Measurements from ENCODE around the gene FOXP1.
A peak's percentile ranks its signal among the peaks of the same experiment; 100 is the strongest.

The FOXP1 gene

GRCh38 chr3:71112576-71112975 lies 471.0 kb downstream of the FOXP1 start:
- DNase-seq, result no peak

DNA sequence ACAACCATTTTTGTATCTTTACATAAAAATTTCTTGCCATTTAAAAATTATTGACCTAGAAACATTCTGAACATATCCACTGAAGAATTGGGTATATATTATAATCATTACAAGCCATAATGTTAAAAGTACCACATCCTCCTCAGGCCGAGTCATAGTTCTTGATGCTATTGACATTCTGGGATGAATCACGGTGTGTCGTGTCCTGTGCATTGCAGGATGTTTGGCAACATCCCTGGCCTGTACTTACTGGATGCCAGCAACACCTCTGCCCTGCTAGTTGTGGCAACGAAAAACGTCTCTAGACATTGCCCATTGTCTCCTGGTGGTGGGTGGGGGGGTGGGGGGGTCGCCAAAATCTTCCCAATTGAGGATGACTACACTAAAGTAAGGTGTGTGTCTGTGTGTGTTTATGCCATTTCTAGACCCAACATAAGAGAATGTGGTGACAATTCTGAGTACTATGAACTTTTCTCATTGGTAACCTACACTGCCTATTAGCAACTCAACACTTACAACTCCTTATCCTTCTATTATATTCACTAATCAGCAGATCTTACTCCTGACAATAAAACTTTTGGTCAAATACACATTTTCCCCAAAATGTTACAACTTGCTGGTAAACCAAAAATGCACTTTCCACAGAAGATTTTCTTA lies 471.6 kb downstream of the FOXP1 start:
- DNase-seq, result no peak

DNA sequence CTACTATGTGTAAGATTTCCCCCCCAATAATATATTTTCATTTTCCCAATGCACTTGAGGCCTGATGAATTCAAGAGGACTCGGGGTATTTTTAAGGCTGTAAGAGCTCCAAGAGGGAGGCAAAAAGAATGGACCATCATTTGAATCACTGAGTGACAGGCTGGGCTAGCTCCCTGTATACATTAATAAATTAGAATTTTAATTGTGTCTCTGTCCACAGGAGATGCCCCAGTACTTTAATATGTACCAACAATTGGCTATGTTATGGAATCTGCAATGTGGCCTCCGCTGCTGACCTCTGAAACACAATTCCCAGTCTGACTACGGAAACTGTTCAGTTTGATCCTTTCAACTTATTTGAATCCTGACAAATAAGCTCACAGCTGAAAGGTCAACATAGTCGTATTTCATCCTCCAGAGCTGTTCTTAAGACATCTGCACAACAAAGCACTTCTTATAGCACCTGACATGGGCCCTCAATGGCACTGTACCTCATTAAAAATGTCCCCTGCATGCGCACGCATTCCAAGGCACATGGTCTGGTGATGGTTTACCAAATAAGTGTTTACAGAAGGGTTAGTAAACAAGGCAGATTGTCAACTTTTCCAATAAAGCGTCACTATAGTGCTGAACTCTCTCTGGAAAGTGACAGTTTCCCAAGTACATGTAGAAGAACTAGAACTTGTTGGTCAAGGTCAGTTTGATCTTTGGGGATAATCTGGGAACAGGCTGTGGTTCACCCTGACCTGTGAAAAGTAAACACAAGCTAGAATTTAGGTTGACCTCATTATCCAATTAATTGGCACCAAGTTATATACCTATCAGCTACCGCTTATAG lies 472.9 kb downstream of the FOXP1 start:
- DNase-seq, result no peak

DNA sequence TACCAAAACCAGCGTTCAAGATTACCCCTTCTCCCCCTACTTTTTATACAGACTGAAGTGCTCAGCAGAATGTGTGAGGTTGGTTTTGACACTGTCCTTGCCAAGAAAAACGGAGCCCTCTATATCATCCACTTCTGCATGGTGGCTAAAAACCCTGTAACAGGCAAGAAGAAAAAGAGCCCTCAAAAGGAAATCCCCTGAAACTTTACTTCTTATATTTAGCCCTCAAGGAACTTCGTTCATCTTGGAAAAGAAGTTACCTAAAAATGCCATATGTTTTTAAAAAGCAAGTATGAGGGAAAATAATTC lies 473.6 kb downstream of the FOXP1 start:
- DNase-seq, result no peak

- DNase-seq, result no peak
These were observed 474.1 kb downstream of the FOXP1 start for GRCh38 chr3:71109241-71109976.

GRCh38 chr3:71107926-71108325 lies 475.6 kb downstream of the FOXP1 start:
- no peak for DNase-seq

GRCh38 chr3:71104976-71105375 lies 478.6 kb downstream of the FOXP1 start:
- no peak for DNase-seq

DNA sequence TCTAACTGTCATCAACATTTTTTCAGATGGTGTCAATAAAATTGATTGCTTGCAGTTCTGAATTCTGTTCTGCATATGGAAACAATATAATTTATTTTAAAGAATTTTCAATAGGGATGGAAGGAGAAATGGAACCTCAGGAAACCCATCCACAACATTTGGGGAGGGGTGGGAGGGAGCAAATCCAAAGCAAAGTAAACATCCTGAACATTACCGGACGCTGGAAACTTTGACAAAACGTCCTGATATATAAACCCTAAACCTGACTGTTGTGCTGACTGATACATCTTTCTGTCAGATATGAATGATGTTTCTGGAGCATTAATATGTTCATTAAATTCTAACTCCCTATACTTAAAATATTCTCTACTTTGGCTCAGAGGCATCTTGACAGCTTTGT lies 479.0 kb downstream of the FOXP1 start:
- no peak for DNase-seq

DNA sequence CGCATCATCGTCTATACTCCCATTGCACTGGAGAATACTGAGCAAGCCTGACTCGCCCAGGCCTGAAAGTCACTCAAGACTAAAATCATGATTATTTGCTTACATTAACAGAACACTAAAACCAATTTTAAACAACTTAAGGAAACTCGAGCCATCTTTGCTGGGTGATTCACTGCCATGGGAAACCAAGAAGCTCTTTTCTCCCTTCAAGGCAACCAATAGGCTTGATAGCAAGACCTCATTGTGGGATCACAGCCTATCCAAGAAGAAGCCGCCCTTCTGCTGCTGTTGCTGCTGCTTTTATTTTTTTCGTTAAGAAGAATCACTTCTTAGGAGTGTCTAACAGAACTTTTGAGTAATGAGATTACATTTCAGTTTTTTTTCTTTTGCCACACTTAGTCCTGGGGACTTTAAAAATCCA lies 479.4 kb downstream of the FOXP1 start:
- DNase-seq, result no peak

- DNase-seq, result peak in 1 of 3 experiments; percentile 52
These were observed 480.1 kb downstream of the FOXP1 start for GRCh38 chr3:71103430-71103921.

GRCh38 chr3:71102111-71102983 lies 481.2 kb downstream of the FOXP1 start:
- peak in 1 of 3 experiments; percentile 41 for DNase-seq

DNA sequence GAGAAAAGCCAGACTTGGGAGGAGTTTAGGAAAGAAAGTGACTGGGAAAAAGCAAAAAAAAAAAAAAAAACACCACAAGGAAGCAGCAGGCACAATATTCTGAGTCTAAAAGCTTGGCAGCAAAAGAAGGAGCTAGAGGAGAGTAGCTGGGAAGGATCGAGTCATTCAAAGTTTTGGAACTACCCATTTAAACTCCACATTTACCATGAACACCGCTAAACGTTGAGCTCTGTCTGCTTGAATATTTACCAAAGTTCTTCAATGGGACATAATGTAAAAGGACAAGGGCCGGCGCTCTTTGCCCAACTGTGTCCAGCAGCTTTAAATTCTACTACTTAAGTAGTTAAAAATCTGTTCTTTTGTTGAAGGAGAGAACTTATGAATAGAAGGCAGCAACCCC lies 481.9 kb downstream of the FOXP1 start:
- DNase-seq, result no peak

GRCh38 chr3:71101014-71101413 lies 482.5 kb downstream of the FOXP1 start:
- DNase-seq, result no peak

- no peak for DNase-seq
These were observed 483.4 kb downstream of the FOXP1 start for GRCh38 chr3:71099997-71100719.

DNA sequence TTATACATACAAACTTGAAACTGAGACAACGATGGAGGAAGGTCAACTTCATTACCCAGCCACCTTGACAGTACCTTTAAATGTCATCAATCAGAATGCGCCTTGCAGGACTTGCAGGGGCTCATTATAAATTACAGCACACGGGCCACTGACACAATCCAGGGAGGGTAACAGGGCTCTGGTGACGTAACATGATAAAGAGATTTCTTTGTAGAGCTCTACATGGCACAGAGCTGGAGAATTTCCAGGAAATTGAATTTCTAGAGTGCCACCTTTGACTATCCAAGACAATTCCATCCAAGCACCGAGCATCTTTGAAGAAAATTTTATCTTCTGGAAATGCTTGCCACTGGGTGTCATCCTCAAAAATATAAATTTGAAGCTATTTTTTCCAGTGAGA lies 486.0 kb downstream of the FOXP1 start:
- no peak for DNase-seq

DNA sequence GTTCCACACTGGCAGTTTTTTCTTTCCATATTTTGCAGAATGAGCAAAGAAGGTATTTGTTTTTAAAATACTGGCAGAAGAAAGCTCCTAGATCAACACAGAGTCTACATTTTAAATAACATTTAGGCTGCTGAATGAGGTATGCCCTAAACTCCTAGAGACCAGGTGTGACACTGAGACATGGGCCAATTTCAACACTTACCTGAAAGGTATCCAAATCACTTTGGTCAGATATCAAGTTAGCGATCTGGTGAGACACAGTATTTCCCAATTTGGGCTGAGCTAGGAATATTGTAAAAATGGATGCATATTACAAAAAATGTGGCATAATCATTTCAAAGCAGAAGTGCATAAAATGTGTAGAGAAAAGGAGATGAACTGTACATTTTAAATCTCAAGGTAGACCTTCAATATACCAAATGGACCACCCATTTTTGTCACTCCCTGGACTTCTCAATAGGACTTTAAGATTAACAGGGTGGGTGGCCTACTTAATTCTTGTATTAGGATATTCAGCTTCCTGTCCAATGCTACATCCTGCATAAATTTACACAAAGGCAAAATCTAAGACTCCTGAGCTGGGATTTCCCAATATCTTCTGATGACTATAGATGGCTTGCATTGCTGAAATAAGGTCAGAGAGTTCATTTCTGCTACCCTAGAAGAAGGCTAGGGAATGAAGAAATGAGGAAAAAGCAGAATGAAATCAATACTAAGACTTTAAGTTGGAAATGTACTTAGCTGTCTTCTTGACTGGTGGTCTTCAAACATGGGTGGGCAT lies 487.8 kb downstream of the FOXP1 start:
- DNase-seq, result no peak

GRCh38 chr3:71094658-71095209 lies 488.8 kb downstream of the FOXP1 start:
- no peak for DNase-seq

- no peak for DNase-seq
These were observed 490.9 kb downstream of the FOXP1 start for GRCh38 chr3:71092665-71093064.

- DNase-seq, result no peak
These were observed 493.3 kb downstream of the FOXP1 start for GRCh38 chr3:71090207-71090606.

DNA sequence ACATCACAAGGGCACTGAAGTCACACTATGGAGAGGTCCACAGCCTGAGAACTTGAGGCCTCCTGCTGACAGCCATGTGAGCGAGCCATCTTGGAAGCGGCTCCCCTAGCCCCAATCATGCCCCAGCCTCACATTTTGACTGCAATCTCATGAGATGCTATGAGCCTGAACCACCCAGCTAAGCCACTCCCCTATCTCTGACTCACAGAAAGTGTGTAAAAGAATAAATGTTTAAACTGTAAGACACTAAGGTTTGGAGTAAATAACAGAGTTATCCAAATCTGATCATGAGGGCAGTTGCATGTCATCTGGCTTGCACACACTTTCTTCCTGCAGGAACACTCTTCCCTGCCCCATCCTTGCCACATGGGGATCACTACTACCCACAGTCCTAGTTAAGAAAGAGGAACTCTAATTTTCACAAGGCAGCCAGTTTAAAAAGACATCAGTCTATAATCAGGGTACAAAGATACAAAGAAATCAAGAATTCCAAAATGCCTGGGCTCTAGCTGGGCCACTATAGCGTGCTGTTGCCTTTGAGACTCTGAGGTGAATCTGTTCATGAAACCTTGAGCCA lies 494.2 kb downstream of the FOXP1 start:
- no peak for DNase-seq
